DMS153 (cell line): Measurements from ENCODE around the gene WNT3.
"Not testable (repeated sequence)": the region's sequence is repeated elsewhere in the genome, so short reads cannot be mapped to it uniquely, and the experiment has no call there.

Experiments used
- DNase-seq: peaks from one replicate; lab custom pipeline; 2025; lab: John Stamatoyannopoulos, UW

Gene WNT3

GRCh38 chr17:46764709-46765401 lies 53.6 kb downstream of the WNT3 start:
- no peak for DNase-seq

- no peak for DNase-seq
These were observed 54.3 kb downstream of the WNT3 start for GRCh38 chr17:46764000-46764708.

DNA sequence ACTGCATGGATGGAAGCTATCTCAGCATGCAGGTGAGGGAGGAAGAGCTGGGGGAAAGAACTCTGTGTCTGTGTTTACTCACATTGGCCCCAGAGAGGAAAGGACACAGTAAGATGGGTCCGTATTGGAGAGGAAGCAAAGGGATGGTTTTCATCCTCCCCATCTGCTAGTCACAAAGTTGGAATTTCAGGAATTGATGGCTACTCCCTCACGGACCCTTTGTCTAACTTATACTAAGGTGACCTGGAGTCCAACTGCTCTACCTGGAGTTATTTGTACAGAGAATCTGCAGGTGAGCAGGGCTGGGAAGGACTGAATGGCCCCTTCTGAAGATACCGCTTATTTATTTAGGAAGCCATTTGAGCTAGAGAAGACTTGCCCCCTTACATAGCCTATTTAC lies 55.1 kb downstream of the WNT3 start:
- DNase-seq = no peak

DNA sequence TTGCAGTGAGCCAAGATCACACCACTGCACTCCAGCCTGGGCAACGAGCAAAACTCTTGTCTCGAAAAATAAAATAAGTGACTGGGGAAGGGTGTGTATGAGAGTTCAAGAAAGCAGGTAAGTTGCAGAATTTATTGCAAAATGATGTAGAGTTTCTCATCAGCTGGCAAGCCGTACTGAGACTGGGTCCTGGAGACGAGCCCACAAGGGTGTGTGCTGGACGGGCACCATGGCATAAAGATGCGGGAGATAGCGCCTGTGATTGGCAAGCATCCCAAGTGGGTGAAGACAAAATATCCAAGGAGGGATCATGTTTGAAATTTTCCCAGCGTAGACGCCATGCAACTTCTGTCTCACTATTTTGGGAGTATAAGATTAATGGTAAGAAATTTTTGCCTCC lies 59.4 kb downstream of the WNT3 start:
- no peak for DNase-seq

DNA sequence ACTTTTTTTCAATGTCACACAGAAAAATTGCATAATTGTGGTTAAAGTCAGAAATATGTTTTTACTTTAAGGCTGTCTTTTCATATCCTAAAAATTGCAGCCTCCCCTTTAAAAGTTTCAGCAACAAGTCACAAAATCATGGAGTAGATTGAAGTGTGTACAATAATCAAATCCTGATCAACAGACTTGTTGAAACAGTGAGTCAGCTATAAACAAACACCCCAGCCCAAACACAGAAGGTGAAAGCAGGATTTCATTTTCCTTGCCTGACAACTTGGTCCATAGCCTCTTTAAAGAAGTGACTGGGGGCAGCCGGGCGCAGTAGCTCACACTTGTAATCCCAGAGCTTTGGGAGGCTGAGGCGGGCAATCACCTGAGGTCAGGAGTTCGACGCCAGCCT lies 59.9 kb downstream of the WNT3 start:
- no peak for DNase-seq

- DNase-seq = not testable (repeated sequence)
These were observed 60.9 kb downstream of the WNT3 start for GRCh38 chr17:46757588-46757987.

DNA sequence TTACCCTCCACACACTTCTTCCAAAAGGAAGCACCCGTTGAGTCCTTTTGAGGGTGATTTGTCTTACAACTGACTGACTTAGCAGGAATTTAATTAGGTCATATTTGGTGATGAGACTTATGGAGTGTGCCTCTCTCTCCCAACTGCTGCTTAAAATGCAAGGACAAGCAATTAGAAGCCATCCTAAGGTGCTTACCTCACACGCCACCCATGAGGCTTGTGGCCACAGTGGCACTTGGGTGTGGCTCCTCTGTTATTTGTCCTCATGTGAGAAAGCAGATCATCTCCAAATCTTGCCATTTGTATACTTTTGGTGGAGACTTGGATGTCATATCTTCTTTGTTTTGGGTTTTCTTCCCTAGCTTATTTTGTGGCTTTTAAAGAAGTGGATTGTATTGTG lies 61.6 kb downstream of the WNT3 start:
- no peak for DNase-seq

DNA sequence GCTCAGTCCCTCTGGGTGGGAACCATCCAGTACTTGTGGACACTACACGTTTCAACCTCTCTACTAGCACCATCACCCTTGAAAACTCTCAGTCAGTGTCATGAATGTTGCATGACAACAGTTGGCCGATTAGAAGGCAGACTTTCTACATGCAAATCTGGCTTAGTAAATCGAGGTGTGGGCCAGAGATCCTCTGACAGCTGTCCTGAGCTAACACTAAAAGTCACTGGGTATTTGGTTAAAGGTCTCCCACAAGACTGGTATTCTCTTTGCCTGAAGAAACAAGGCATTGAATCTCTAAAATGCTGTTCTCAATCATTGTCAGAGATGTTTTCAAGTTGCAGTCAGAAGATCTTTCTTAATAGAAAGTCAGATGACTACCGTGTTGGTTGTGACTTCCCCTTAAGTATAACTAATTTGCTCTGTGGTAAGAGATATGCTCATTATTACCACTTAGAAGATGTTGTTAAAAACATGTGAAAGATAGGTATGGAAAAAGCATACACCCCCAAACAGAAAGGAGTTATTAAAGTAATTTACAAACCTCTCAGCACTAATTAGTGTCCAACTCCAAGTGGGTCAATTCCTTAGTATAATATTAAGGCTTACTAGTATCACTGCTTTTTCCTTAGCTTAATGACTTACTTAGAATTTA lies 62.3 kb downstream of the WNT3 start:
- DNase-seq = no peak

GRCh38 chr17:46753776-46754175 lies 64.7 kb downstream of the WNT3 start:
- no peak for DNase-seq

GRCh38 chr17:46751425-46751824 lies 67.1 kb downstream of the WNT3 start:
- no peak for DNase-seq

DNA sequence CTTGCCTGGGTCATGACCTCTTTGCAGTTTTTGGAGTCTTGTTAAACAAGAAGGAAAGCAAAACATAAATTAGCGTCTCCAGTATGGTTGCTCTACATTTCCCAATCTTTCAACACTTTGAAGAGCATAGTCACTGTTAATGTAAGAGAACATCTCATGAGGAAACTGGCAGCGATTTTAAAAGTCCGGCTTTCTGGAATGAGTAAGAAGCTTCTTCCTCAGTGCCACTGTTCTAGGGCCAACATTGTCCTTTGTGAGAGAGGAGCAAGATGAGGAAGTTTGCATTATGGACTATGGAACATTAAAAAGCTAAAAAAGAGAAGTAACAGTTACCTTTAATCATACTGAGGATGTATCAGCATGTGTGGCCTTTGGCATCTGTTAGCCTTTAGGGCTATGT lies 73.1 kb downstream of the WNT3 start:
- DNase-seq = no peak

GRCh38 chr17:46744441-46744840 lies 74.1 kb downstream of the WNT3 start:
- DNase-seq = no peak

GRCh38 chr17:46742565-46743270 lies 75.8 kb downstream of the WNT3 start:
- DNase-seq = no peak

- no peak for DNase-seq
These were observed 77.3 kb downstream of the WNT3 start for GRCh38 chr17:46741122-46741730.

GRCh38 chr17:46739982-46740381 lies 78.5 kb downstream of the WNT3 start:
- no peak for DNase-seq

DNA sequence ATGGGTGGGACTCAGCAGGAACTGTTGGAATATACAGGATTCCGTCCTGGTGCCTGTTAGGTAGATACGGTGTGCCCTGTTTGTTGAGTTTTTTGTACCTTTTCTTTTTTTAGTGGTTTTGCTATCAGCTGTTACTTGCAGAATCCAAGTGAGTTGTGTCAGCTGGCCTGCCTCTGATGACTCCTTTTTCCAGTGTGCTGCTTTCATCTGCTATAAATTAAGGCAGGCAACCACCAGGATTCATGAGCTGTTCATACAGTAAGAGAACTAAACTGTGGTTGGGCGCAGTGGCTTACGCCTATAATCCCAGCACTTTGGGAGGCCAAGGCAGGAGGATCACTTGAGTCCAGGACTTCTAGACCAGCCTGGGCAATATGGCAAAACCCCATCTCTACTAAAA lies 79.9 kb downstream of the WNT3 start:
- no peak for DNase-seq

DNA sequence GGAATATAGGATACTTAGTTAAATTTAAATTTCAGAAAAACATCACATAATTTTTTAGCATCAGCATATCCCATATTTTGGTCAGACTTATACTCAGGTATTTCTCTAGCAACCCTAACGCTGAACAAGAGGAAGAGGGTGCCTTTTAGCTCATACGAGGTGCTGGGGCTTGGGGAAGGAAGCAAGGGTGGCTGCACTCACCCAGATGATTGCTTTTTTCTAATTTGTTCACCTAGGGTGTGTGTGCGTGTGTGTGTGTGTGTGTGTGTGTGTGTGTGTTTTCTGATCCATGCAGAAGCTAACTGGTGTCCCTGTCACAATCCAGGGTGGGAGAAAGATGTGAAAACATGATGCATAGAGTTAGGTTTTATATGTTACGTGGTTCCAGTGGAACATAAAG lies 81.2 kb downstream of the WNT3 start:
- no peak for DNase-seq

- no peak for DNase-seq
These were observed 82.4 kb downstream of the WNT3 start for GRCh38 chr17:46736100-46736499.

DNA sequence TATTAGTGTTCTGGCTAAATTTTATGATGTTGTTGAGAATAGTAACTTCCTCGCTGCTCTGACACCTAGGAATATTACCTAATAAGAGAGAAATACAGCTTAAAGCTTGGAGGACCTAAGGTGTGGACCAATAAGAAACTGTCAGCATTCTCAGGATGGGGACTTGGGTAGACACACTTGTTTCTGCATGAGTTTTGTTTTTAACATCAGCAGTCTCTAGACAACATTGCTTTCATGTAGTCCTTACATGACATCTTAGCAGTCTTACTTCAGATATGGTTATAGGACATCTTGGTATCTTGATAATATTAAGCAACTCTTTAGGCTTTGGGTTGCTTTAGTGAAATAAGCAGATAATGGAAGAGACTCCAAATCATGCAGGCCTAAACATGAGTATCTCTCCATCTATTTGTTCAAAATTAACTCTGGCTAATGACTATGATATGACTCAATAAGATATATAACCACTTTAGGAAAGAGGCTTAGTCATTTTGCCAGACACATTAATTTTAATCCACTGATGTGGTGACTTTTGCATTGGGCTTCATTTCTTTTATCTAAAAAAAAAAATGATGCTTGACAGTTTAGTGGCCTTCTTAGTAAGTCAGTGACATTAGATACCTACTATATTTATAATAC lies 84.5 kb downstream of the WNT3 start:
- DNase-seq = no peak

GRCh38 chr17:46732754-46733398 lies 85.6 kb downstream of the WNT3 start:
- DNase-seq = no peak

DNA sequence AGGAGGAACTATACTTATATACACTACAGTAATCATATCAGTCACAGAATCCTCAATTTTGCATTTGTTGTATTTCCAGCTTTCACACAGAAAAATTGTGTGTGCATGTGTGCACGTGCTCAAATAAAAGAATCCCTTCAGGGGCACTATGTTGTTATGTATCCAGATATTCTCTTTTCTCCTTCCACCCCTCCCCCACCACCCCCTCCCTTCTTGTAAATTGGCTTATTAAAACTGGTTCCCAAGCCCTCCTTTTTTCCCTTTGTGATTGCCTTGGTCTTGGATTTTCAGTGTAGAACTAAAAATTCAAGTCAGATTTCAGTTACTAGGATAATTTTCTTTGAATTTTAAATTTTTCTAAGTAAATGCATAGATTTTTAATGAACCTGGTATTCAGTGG lies 86.3 kb downstream of the WNT3 start:
- DNase-seq = no peak
